Measurements from ENCODE around the gene COL4A4. TPM values are rescaled to one million over a fixed set of nuclear protein-coding genes. Genes with fewer than 3 reads are reported as not detected.

Gene COL4A4
- total RNA-seq: 0.09 and 1.3 TPM in 2 replicates

GRCh38 chr2:227163998-227164762, at the start of gene COL4A4, which contains the start of gene COL4A3:
Gene COL4A4 (minus strand): TSS chr2:227164205. CDS start chr2:227147483, 16,722 bp downstream.
Gene COL4A3 (plus strand): TSS chr2:227164624. CDS start chr2:227164727, 103 bp downstream.

Other genes with a start within 250 kb of the COL4A4 start
- 0.19 TPM in 1 of 2 replicates, not detected in the other for gene COL4A3, start 419 bp upstream of the COL4A4 start, total RNA-seq
- gene MFF, start 161.0 kb upstream of the COL4A4 start, total RNA-seq: 44.8 and 54.8 TPM in 2 replicates
- not detected in 2 replicates for gene TM4SF20, start 215.1 kb upstream of the COL4A4 start, total RNA-seq
- gene SCYGR1, start 223.7 kb upstream of the COL4A4 start, total RNA-seq: not detected in 2 replicates

All from endothelial cell of coronary artery (primary cell).